SK-N-SH treated with all-trans-retinoic acid at 6 μM for 48 hours (cell line): Measurements from ENCODE around the gene TRPM7.

Experiments
- ESRRG ChIP-seq: fragments of 250-450 bp; sonication (Bioruptor Pico); IDR thresholded peaks from 2 replicates; pipeline ENCODE4 v1.6.1; 2021; ENCODE audit warnings: mild to moderate bottlenecking
- PATZ1 ChIP-seq: fragments of 250-450 bp; sonication (Bioruptor Pico); IDR thresholded peaks from 2 replicates; pipeline ENCODE4 v1.8.0; 2020; ENCODE audit warnings: mild to moderate bottlenecking, moderate library complexity, borderline replicate concordance
- SNAI2 ChIP-seq: fragments of 250-450 bp; sonication (Bioruptor Pico); IDR thresholded peaks from 2 replicates; pipeline ENCODE4 v1.5.0; 2020; ENCODE audit warnings: mild to moderate bottlenecking, moderate library complexity
- ZC3H10 ChIP-seq: fragments of 250-450 bp; sonication (Bioruptor Pico); IDR thresholded peaks from 2 replicates; pipeline ENCODE4 v1.5.1; 2021; ENCODE audit warnings: mild to moderate bottlenecking, moderate library complexity
- ZFP30 ChIP-seq: fragments of 450-650 bp; formaldehyde crosslinking; IDR thresholded peaks from 2 replicates; pipeline ENCODE4 v1.5.0; 2022; ENCODE audit warnings: mild to moderate bottlenecking, moderate library complexity
- ZNF565 ChIP-seq: fragments of 450-650 bp; formaldehyde crosslinking; conservative IDR thresholded peaks from 2 replicates; pipeline ENCODE4 v1.5.0; 2020; ENCODE audit warnings: low read depth, mild to moderate bottlenecking, moderate library complexity

GRCh38 chr15:50558012-50558411 lies 128.6 kb downstream of the TRPM7 start:
- TF ChIP-seq ZFP30 (no peak), ESRRG (no peak), SNAI2 (CRISPR knock-in tag) (no peak), ZNF565 (no peak), ZC3H10 (CRISPR knock-in tag) (no peak), PATZ1 (CRISPR knock-in tag) (no peak)
